ENCODE data around the gene IVD.
"Not testable (repeated sequence)": the region's sequence is repeated elsewhere in the genome, so short reads cannot be mapped to it uniquely, and the experiment has no call there.

IVD gene

DNA sequence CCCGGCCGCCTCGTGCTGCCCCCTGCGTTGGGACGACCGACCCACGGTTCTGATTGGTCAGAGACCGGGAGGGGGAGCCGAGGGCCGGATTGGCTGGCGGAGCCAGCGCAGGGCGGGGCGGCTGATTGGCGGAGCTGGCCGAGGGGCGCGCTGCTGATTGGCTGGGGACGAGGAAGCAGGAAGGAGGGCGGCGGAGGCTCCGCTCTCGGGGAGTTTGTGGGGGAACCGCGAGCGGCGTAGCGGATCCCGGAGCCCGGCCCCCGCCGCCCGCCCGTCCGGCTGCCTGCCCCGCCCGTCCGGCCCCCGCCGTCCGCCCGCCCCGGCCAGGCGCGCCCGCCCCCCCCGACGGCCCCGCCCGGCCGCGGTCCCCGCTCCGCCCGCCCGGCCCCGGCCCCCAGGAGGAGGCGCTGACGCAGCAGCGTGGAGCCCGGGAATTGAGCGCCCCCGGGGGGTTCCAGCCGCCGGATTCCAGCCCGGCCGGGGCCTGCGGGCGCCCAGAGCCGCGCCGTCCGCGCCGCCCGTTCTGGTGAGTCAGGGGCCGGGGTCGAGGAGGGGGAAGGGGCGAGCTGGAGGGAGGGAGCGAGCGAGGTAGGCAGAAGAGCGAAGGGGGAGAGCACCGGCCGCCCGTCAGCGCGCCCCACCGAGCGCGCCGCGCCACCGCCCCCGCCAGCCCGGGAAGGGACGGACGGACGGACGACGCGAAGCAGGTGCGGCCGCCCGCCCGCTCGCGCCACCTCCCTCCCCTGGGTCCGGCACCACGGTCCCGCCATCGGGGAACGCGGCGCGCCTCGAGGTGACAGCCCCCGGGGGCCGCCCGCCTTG lies 35.4 kb downstream of the IVD start, which contains the start of gene BAHD1:
Gene BAHD1 (plus strand): TSS at position 211 of the 822 bp plus-strand sequence. CDS start 17,512 bp downstream, outside the sequence.
- peak; percentile 81 for DNase-seq

GRCh38 chr15:40441565-40442531 lies 36.3 kb downstream of the IVD start:
- no peak for DNase-seq

- DNase-seq: no peak
Measured at GRCh38 chr15:40443255-40443654, 37.7 kb downstream of the IVD start.

GRCh38 chr15:40443846-40444245 lies 38.3 kb downstream of the IVD start:
- DNase-seq: no peak

DNA sequence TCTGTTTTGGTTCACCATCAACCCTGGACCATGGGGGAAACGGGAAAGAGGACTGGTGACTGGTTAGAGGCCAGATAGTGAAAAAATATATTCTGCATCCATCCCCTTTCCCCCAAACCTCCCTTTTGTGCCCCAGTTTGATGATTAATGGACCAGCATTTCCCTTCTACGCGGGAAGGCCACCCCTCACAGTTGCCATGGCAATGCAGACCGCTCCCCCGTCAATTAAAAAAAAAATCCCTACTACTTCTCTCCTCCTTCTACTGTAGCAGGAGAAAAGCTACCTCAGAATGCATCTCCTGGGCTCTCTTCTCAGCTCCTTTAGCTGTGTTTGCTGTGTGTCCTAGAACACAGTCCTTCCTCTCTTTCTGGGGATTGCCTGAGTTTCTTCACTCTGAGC lies 39.1 kb downstream of the IVD start:
- DNase-seq: no peak

DNA sequence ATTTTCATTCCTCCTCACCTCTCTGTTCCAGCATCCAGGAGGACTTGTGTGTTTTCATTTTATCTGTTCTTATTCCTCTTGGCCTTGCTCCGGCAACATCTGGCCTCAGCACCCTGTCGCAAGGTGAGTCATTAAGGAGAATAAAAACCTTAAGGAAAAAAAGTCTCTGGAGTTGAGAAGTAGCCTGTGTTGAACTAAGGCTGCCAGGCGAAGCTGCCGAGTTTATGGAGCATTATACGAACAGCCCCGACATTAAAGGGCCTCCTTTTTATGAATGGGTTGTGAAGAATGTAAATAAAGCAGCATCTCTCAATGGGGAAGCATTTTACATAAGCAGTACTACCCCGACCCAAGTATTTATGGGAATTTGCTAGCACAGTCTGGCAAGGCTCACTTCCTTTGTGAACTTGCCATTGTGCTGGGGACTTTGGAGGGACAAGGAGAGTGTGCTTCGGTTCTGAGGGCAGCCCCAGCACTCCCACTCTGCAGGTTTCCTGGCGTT lies 39.9 kb downstream of the IVD start:
- DNase-seq: no peak

- DNase-seq: no peak
Measured at GRCh38 chr15:40446144-40446543, 40.5 kb downstream of the IVD start.

- no peak for DNase-seq
Measured at GRCh38 chr15:40448354-40448753, 42.8 kb downstream of the IVD start.

DNA sequence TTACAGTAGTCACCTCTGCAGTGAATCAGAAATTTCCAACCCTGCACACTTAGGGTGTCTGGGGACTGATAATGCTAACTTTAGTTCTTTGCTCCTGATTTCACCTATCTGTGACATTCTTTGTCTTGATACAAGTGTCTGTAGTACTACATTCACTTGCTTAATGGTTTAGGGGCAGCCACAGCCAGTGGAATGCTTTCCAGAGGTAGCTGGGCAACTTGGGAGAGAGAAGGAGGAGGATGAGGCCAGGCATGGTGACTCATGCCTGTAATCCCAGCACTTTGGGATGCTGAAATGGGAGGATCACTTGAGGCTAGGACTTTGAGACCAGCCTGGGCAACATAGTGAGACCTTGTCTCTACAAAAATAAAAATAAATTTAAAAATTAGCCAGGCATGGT lies 43.7 kb downstream of the IVD start:
- no peak for DNase-seq

DNA sequence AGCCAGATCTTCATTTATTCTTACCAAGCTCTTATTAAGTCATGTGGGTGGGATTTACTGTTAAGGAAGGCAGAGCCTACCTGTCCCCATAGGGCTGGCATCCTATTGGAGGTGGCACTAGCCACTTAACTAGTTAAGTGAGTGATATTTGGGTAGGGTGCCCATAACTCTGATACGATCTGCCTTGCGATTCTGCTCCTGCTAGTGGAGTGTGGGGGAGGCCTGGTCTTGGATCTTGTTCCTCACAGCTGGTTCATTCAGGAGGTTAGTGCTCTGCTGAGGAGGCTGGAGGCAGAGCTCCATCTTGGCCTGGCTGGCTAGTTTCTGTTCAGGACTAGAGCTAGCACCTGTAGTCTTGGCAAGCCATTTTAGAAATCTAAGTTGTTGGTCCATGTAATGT lies 44.5 kb downstream of the IVD start:
- no peak for DNase-seq

DNA sequence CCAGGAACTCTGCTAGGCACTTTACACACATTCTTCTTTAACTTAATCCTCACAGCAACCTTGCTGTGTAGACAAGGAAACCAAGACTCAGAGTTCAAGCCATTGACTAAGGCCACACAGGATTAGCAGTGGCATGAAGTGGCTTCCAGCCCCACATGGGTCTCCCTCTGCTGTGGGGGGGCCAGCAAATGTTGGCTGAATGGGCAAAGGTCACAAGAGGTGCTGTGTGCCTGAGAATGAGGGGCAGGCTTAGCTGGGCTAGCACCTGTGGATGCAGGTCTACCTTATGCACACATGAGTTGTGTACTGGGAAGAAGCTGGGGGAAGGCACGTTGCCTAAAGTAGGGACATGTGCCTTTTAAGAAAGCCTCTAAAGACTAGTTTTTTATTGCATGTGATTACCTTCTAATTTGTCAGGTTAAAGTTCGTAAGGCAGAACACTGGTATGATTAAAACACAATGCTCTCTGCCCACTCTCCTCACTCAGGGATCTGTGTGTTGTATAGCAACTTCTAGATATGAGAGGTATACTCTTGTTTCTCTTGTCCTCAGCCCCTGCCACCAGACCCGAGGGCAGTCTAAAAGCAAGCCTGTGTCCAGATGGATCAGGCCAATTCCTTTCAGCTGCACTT lies 46.0 kb downstream of the IVD start:
- DNase-seq: no peak

DNA sequence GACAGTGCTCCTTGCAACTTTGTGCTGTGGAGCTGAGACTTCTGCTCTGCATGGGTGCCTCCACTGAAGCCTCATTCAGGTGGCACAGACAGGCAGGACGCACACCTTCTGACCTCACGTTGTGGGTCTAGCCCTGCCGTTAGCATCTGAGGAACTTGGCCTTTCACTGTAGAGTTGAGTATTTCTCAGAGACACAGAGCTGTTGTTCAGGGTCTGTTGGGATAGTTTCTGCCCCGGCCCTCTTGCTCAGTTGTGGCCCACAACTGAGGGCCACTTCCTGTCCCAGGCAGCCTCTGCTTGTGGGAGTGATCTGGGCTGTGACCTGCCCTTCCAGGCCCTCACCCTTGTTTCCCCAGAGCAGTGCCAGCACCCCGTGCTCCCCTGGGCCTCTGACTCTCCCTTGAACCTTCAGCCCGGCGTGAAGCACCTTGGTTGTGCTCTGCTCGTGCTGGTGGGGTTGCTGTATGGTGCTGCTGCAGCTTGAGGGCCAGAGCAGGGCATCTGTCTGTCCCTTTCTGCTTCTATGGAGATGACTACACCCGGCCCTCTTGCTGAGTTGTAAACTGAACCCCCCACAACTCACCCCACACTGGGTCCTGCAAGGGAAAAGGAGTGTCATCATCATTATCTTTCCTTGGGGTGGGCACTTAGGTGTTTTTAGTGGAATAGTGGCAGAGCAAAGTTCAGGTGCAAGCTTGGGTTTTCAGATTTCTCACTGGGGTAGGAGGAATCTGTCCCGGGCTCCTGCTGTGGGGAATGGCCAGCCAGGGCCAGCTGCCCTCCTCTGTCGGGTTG lies 46.9 kb downstream of the IVD start:
- DNase-seq: no peak

DNA sequence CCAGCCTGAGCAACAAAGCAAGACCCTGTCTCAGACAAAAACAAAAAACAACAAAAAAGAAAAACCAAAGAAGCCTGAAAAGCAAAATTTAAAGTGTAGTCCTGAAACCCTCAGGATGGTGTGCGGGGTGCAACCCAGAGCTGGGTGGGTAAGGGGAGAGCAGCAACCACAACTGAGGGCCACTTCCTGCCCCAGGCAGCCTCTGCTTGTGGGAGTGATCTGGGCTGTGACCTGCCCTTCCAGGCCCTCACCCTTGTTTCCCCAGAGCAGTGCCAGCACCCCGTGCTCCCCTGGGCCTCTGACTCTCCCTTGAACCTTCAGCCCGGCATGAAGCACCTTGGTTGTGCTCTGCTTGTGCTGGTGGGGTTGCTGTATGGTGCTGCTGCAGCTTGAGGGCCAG lies 48.3 kb downstream of the IVD start:
- DNase-seq: not testable (repeated sequence)

- no peak for DNase-seq
Measured at GRCh38 chr15:40454904-40455391, 49.4 kb downstream of the IVD start.

DNA sequence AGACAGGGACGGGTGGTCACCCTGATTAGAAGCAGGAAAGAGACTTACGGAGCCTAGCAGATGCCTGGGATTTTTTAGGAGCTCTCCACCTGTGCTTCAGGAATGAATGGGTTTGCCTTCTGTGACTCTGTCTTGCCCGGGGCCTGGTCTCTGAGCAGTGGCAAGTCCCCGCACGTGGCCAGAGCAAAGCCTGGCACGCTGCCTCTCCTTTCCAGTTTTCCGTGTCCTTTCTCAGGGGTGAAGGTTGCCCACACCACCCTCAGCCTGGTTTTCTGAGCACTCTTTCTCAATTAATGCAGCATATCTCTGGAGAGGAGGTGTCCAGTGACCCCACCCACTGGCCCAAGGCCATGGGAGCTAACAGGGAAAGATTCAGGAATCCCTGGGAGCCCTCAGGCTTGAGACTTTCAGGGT lies 50.7 kb downstream of the IVD start:
- DNase-seq: no peak

DNA sequence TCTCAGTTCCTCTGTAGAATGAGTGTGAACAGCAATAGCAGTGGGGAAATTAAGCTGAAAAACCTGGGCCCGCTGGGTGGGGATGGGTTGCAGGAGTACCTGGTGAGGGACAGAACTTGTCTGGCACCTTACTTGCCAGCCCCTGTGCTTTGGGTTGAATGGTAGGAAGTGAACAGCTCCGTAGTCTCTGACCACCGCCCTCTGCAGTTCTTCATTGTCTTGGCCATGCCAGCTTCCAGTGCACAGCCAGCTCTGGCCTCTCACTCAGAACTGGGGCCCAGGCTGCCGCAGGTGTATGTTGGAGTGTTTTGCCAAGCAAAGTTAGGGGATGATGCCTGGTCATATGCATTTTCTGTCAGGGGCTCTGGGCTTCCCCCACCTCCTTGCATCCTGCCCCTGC lies 51.1 kb downstream of the IVD start:
- no peak for DNase-seq

DNA sequence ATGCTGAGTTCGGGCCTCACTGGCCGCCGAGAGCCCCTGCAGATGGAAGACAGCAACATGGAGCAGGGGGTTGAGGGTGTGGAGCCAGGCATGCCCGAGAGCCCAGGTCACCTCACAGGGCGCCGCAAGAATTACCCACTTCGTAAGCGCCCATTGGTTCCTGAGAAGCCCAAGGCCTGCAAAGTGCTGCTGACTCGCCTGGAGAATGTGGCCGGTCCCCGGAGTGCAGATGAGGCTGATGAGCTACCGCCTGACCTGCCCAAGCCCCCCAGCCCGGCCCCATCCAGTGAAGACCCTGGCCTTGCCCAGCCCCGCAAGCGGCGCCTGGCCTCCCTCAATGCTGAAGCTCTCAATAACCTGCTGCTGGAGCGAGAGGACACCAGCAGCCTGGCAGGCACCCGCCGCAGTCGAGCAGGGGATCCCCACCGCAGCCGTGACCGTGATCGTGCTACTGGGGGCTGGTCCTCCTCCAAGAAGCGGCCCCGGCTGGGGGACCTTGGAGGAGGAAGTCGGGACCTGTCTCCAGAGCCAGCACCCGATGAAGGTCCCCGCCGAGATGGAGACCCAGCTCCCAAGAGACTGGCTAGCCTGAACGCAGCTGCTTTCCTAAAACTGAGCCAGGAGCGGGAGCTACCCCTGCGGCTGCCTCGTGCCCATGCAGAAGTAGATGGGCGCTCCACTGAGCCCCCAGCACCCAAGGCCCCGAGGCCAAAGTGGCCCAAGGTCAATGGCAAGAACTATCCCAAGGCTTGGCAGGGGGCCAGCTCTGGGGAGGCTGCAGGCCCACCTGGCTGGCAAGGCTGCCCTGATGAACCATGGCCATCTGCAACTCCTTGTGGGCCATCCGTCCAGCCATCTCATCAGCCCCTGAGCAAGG lies 53.1 kb downstream of the IVD start:
- no peak for DNase-seq

GRCh38 chr15:40459391-40460015 lies 53.9 kb downstream of the IVD start:
- DNase-seq: no peak

GRCh38 chr15:40460404-40460803 lies 54.8 kb downstream of the IVD start:
- DNase-seq: no peak

DNA sequence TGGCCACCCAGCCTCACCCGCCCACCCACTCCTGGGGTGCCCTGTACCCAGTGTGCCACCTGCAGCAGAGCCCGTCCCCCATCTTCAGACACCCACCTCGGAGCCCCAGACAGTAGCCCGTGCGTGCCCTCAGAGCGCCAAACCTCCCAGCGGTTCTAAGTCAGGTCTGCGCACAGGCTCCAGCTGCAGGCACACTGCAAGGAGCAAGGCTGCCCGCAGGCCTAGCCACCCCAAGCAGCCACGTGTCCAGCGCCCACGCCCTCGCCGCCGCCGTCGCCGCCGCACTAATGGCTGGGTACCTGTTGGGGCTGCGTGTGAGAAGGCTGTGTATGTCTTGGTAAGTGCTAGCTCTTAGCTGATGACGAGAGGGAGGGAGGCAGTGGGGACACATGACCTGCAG lies 56.4 kb downstream of the IVD start:
- DNase-seq: no peak

DNA sequence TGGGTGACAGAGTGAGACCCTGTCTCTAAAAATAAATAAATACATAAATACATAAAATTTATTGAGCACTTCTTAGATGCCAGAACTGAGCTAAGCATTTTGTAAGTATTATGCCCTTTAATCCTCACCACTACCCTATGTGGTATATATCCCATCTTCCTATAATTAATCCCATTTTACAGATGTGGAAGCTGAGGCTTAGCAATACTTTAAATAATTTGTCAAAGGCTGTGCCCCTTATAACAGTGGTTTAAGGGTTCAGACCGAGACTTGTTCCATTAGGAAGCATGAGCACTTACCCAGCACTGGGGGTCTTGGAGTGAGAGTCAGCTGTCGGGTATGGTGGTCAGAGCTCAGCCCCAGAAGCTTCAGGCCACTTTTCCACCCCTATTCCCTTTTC lies 57.7 kb downstream of the IVD start:
- DNase-seq: no peak

Data from NCI-H2227 treated with DMSO at 0.1 percent for 48 hours (cell line).